ENCODE data around the gene UROS. TPM values are rescaled to one million over a fixed set of nuclear protein-coding genes. Genes with fewer than 3 reads are reported as not detected.
A peak's percentile ranks its signal among the peaks of the same experiment; 100 is the strongest.

UROS gene
- total RNA-seq, result 45.3 and 46.9 TPM in 2 replicates

- Mint-ChIP-seq H3K4me1 (ENCODE audit: low read depth) (peaks cover 18% of the 10 kb centered on the region), H3K27ac (peak within 1 kb of the TSS; percentile 83), H3K27me3 (ENCODE audit: low read depth) (no peaks in the 10 kb centered on the region), H3K36me3 (ENCODE audit: low read depth) (peaks cover 22% of the 10 kb centered on the region), H3K9me3 (no peaks in the 10 kb centered on the region), H3K4me3 (ENCODE audit: low read depth) (peak within 1 kb of the TSS; percentile 82)
- intact Hi-C loops (cut with micrococcal nuclease), result loop anchor here (1.0 to 5.0 kb wide), 3 partner anchors 73 to 906 kb away; partner anchors contain the start of genes EDRF1 and FANK1
- DNase-seq (ENCODE audit: low spot score), result peak; percentile 89
Measured at GRCh38 chr10:125822878-125823662, at the start of gene UROS, which contains the start of gene BCCIP. TSS of gene UROS (minus strand) at chr10:125823258. CDS start at chr10:125816499, 6,759 bp downstream. TSS of gene BCCIP (plus strand) at chr10:125823546. CDS start at chr10:125823558, 12 bp downstream.

DNA sequence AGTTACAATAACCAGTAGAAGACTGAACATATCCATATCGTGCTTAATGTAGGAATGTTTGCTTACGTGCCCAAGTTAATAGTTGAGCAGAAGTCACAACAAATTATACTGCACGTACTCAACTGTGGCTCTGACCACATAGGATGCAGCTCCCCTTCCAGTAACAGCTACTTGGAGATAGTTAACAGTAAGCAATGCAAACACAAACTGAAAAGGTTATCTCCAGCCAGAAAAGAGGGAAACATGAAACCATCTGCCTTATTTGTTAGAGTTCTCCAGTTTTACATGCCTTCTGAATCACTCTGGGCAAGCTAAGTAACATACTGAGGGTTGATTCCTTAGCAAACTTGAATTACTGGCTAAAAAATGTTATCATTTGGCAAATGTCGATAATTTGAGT is 48.3 kb upstream of the UROS start:
- DNase-seq (ENCODE audit: low spot score), result no peak
- no peak overlapping the region for H3K27ac Mint-ChIP-seq
- H3K36me3 Mint-ChIP-seq (ENCODE audit: low read depth), result peaks cover 14% of the 10 kb centered on the region
- H3K27me3 Mint-ChIP-seq (ENCODE audit: low read depth), result no peaks in the 10 kb centered on the region
- H3K9me3 Mint-ChIP-seq, result peaks cover 7% of the 10 kb centered on the region
- no peak overlapping the region for H3K4me3 Mint-ChIP-seq (ENCODE audit: low read depth)
- no peaks in the 10 kb centered on the region for H3K4me1 Mint-ChIP-seq (ENCODE audit: low read depth)
- intact Hi-C loops (cut with micrococcal nuclease), result no loop called here

DNA sequence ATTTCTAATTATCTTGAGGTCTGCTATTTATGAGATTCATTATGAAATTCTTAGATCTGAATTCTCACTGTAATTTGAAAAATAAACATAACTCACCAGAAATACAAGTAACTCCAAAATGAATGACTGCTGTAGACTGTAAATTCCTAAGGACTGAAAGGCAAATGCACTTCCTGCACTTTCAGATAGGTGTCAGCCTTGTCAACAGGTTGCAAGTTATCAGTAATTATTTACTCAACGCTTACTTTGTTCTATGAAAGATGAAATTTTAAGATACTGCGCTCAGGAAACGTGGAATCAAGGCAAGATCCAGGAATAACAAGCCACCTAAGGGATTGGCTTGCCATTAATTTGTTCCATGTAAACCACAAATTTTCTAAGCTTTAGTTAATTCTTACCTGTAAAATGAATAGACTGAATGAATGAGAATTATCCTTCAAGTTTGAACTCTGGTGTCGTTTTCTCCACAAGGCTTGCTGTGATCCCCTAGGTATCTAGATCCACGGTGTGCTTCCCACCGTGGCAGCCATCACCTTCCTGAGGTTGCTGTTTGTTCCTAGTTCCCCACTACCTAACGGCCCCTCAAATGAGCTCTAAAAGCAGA is 45.4 kb upstream of the UROS start:
- intact Hi-C loops (cut with micrococcal nuclease), result no loop called here
- H3K4me1 Mint-ChIP-seq (ENCODE audit: low read depth), result no peaks in the 10 kb centered on the region
- H3K36me3 Mint-ChIP-seq (ENCODE audit: low read depth), result no peaks in the 10 kb centered on the region
- no peaks in the 10 kb centered on the region for H3K27me3 Mint-ChIP-seq (ENCODE audit: low read depth)
- H3K27ac Mint-ChIP-seq, result no peak overlapping the region
- no peak for DNase-seq (ENCODE audit: low spot score)
- no peaks in the 10 kb centered on the region for H3K9me3 Mint-ChIP-seq
- no peak overlapping the region for H3K4me3 Mint-ChIP-seq (ENCODE audit: low read depth)

DNA sequence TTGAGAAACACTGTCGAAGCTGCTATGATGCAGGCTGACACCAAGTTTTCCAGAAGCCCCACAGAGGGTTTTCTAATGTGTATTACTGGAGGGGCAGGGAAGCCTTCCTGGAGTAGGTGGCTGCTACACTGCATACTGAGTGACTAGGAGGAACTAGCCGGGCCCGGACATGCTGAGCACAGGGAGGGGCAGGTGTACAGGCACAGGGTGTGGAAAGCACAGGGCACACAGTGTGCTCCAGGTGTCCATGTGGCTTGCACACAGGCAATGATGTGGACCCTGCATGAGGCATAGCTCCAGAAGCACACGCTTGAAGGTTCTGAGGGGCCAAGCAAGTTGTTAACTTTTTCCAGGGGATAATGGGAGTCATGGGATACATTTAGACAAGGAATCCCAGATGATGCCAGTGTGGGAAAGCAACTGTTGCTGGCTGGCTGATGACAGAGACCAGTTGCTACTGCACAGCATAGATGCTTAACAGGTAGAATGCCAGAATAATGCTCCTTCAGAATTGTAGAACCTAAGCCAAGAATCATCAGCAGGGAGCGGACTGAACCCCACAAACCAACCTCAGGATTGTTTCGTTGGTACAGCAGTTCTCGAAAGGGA is 43.5 kb upstream of the UROS start:
- H3K27me3 Mint-ChIP-seq (ENCODE audit: low read depth), result no peaks in the 10 kb centered on the region
- DNase-seq (ENCODE audit: low spot score), result no peak
- no peak overlapping the region for H3K27ac Mint-ChIP-seq
- H3K4me3 Mint-ChIP-seq (ENCODE audit: low read depth), result no peak overlapping the region
- no peaks in the 10 kb centered on the region for H3K4me1 Mint-ChIP-seq (ENCODE audit: low read depth)
- H3K36me3 Mint-ChIP-seq (ENCODE audit: low read depth), result no peaks in the 10 kb centered on the region
- intact Hi-C loops (cut with micrococcal nuclease), result no loop called here
- H3K9me3 Mint-ChIP-seq, result no peaks in the 10 kb centered on the region

- no peak for DNase-seq (ENCODE audit: low spot score)
- intact Hi-C loops (cut with micrococcal nuclease), result no loop called here
- no peaks in the 10 kb centered on the region for H3K27me3 Mint-ChIP-seq (ENCODE audit: low read depth)
- no peaks in the 10 kb centered on the region for H3K9me3 Mint-ChIP-seq
- H3K4me1 Mint-ChIP-seq (ENCODE audit: low read depth), result no peaks in the 10 kb centered on the region
- no peaks in the 10 kb centered on the region for H3K36me3 Mint-ChIP-seq (ENCODE audit: low read depth)
- no peak overlapping the region for H3K27ac Mint-ChIP-seq
- no peak overlapping the region for H3K4me3 Mint-ChIP-seq (ENCODE audit: low read depth)
Measured at GRCh38 chr10:125865120-125865519, 42.1 kb upstream of the UROS start.

- Mint-ChIP-seq H3K27ac (no peak overlapping the region), H3K4me3 (ENCODE audit: low read depth) (no peak overlapping the region), H3K4me1 (ENCODE audit: low read depth) (no peaks in the 10 kb centered on the region), H3K36me3 (ENCODE audit: low read depth) (no peaks in the 10 kb centered on the region), H3K9me3 (no peaks in the 10 kb centered on the region), H3K27me3 (ENCODE audit: low read depth) (no peaks in the 10 kb centered on the region)
- intact Hi-C loops (cut with micrococcal nuclease), result no loop called here
- no peak for DNase-seq (ENCODE audit: low spot score)
Measured at GRCh38 chr10:125859128-125859817, 36.2 kb upstream of the UROS start.

GRCh38 chr10:125857185-125857760 is 34.2 kb upstream of the UROS start:
- no peak overlapping the region for H3K27ac Mint-ChIP-seq
- intact Hi-C loops (cut with micrococcal nuclease), result no loop called here
- DNase-seq (ENCODE audit: low spot score), result no peak
- no peaks in the 10 kb centered on the region for H3K9me3 Mint-ChIP-seq
- H3K36me3 Mint-ChIP-seq (ENCODE audit: low read depth), result peaks cover 6% of the 10 kb centered on the region
- no peaks in the 10 kb centered on the region for H3K27me3 Mint-ChIP-seq (ENCODE audit: low read depth)
- H3K4me1 Mint-ChIP-seq (ENCODE audit: low read depth), result no peaks in the 10 kb centered on the region
- H3K4me3 Mint-ChIP-seq (ENCODE audit: low read depth), result no peak overlapping the region

DNA sequence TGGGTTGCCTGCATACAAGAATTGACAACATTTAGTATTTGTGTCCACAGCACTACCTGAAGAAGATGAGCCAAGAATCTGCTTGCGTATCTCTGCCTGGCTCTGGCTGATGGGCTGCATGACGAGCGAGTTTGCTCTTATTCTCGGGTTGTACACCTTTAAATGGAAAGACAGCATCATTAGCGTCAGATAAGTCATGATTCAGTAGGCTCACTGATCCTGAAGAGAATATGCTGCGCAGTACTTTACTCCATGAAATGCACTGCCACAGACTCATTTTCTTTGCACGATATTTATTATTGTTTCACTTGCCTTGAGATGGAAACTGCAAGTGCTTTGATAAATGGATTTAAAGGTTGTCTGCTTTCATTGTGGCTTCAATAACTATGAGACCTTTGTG is 29.4 kb upstream of the UROS start:
- Mint-ChIP-seq H3K9me3 (no peaks in the 10 kb centered on the region), H3K27me3 (ENCODE audit: low read depth) (no peaks in the 10 kb centered on the region), H3K36me3 (ENCODE audit: low read depth) (peaks cover 21% of the 10 kb centered on the region), H3K4me1 (ENCODE audit: low read depth) (peaks cover 6% of the 10 kb centered on the region), H3K27ac (no peak overlapping the region), H3K4me3 (ENCODE audit: low read depth) (no peak overlapping the region)
- no peak for DNase-seq (ENCODE audit: low spot score)
- intact Hi-C loops (cut with micrococcal nuclease), result no loop called here

DNA sequence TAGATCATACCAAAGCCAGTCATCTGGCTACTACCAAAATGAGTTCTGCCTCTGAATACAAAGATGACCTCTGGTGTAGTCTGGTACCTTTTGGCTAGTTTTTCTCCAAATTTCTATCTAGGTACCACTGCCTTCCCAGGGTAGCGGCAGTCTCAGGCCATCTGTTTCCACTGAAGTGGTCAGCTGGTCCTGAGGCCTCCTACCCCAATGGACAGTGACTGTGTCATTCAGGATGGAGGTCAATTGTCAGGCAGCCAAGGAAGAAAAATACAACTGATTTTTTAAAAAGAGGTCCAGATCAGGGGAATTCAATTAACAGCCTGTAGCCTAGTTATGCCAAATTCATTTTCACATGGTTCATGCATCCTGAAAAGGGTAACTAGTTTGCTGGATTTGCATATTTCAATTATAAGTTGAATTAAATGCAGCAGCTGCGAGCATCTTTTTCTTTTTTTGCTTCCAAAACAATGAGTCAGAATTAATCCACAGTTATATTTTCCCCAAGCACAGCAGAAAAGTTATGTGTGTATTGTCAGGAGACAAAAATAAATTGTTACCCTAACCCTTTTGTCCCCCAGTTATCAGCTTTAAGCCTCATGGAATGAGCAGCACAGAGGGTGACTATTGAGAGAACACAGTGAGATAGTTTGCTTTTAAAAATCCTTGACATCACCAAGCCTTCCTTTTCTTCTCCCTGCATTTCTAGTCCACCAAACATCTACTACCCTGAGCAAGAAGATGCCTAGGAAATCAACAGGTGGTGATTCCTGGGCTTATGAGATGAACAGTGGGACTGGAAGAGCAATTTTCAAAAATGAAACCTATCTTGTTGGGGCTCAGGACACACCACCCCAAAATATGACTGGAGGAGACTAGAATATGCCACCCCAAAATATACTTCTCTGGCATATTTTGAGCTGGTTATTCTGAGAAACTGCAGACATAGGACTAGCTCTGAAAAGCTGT is 28.0 kb upstream of the UROS start:
- intact Hi-C loops (cut with micrococcal nuclease), result no loop called here
- H3K9me3 Mint-ChIP-seq, result no peaks in the 10 kb centered on the region
- no peaks in the 10 kb centered on the region for H3K27me3 Mint-ChIP-seq (ENCODE audit: low read depth)
- DNase-seq (ENCODE audit: low spot score), result no peak
- H3K27ac Mint-ChIP-seq, result no peak overlapping the region
- H3K4me1 Mint-ChIP-seq (ENCODE audit: low read depth), result peaks cover 6% of the 10 kb centered on the region
- H3K36me3 Mint-ChIP-seq (ENCODE audit: low read depth), result peaks cover 21% of the 10 kb centered on the region
- no peak overlapping the region for H3K4me3 Mint-ChIP-seq (ENCODE audit: low read depth)

DNA sequence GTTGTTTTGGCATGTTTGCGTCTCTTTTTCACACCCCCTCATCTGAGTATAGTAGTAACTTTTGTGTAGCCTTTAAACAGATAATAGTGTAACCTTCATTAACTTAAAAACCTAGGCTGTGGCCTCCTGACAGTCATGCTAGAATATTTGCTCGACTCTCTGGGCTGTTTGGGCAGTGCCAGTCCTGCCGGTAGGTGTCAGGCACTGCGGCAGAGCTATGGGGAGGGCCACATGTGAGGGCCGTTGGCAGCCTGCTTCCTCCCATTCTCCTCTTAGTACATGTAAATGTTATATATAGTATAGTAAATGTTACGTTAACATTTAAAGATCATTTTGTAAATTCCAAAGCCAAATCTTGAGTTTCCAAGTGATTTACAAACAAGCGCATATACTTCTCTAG is 26.4 kb upstream of the UROS start:
- H3K27ac Mint-ChIP-seq, result no peak overlapping the region
- H3K9me3 Mint-ChIP-seq, result no peaks in the 10 kb centered on the region
- DNase-seq (ENCODE audit: low spot score), result no peak
- H3K4me1 Mint-ChIP-seq (ENCODE audit: low read depth), result peaks cover 6% of the 10 kb centered on the region
- intact Hi-C loops (cut with micrococcal nuclease), result no loop called here
- H3K27me3 Mint-ChIP-seq (ENCODE audit: low read depth), result no peaks in the 10 kb centered on the region
- no peak overlapping the region for H3K4me3 Mint-ChIP-seq (ENCODE audit: low read depth)
- H3K36me3 Mint-ChIP-seq (ENCODE audit: low read depth), result peaks cover 21% of the 10 kb centered on the region

DNA sequence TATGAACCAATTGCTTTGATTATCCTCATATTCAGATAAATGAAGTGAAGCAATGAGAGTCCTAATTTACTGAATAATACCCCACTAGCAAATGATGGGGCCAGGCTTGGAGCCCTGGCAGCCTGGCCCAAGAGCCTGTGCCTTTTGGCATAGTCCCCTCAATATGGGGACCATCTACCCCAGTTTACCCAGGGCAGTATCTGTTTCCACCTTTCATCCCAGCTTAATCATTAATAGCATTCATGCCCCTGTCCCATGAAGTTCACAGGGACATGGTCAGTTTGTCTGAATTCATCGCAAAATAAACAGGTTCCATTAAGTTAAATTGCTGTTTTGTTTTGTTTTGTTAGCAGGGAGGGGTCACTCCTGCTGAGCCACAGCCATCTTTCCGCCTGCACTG is 25.8 kb upstream of the UROS start:
- Mint-ChIP-seq H3K27ac (no peak overlapping the region), H3K9me3 (no peaks in the 10 kb centered on the region), H3K4me1 (ENCODE audit: low read depth) (peaks cover 6% of the 10 kb centered on the region), H3K4me3 (ENCODE audit: low read depth) (no peak overlapping the region), H3K36me3 (ENCODE audit: low read depth) (peaks cover 21% of the 10 kb centered on the region), H3K27me3 (ENCODE audit: low read depth) (no peaks in the 10 kb centered on the region)
- intact Hi-C loops (cut with micrococcal nuclease), result no loop called here
- no peak for DNase-seq (ENCODE audit: low spot score)

DNA sequence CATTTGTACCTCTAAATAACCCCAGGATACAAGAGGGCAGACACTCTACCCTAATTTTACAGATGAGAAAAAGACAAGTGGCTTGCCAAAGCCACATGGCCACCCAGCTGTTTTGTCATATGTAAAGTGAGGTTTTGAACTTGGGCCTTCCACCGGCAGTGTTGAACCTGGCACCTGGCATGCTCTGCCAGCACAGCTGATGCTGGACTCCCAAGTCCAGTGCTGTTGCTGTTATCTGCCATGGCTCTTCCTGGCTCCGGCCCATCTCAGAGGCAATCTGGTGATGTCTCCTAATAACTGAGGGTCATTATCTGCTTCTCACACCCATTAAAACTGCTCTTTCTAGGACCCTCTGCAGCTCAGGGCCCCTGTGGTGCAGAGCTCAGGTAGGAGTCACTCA is 25.3 kb upstream of the UROS start:
- Mint-ChIP-seq H3K27me3 (ENCODE audit: low read depth) (no peaks in the 10 kb centered on the region), H3K4me1 (ENCODE audit: low read depth) (peaks cover 6% of the 10 kb centered on the region), H3K36me3 (ENCODE audit: low read depth) (peaks cover 21% of the 10 kb centered on the region), H3K9me3 (no peaks in the 10 kb centered on the region), H3K4me3 (ENCODE audit: low read depth) (no peak overlapping the region), H3K27ac (no peak overlapping the region)
- intact Hi-C loops (cut with micrococcal nuclease), result no loop called here
- no peak for DNase-seq (ENCODE audit: low spot score)

Measured in activated T-helper 2 cell treated with anti-CD3 and anti-CD28 coated beads, Interferon-gamma antibody, Interleukin-2, Interleukin-4, amounts not matched to agents 10 μg/mL and 5 μg/mL and 100 μg/mL, durations not matched to agents 14 hours and 24 hours and 36 hours (primary cell).